ENCODE data around the gene THAP10. TPM values are rescaled to one million over a fixed set of nuclear protein-coding genes. Genes with fewer than 3 reads are reported as not detected.

The THAP10 gene
- total RNA-seq, 1 experiment from 2014 or later = 2.5 TPM

GRCh38 chr15:70892912-70893560, 803 bp upstream of the THAP10 start:
- H3K4me2 ChIP-seq (ENCODE audit: insufficient read depth, insufficient read length, low read length) = peak overlapping the region; percentile 62
- H3K9me3 Mint-ChIP-seq = no peaks in the 10 kb centered on the region; a peak in 1 of 5 replicates
- no peak overlapping the region for H4K5ac ChIP-seq (ENCODE audit: insufficient read length, low read depth, low read length)
- no peak overlapping the region for H3T11ph ChIP-seq (ENCODE audit: low read length)
- H3K4me3 Mint-ChIP-seq = peak overlapping the region; percentile 87 to 99
- H2BK120ac ChIP-seq (ENCODE audit: low read depth, low read length, poor library complexity, severe bottlenecking) = no peak overlapping the region
- no peak overlapping the region for H3K23ac ChIP-seq (ENCODE audit: insufficient read length, low read depth, low read length)
- no peak overlapping the region for H3K14ac ChIP-seq (ENCODE audit: insufficient read depth, low read length)
- H3K27me3 Mint-ChIP-seq (ENCODE audit: low read depth) = no peaks in the 10 kb centered on the region; the same call in 1 of the 2 replicates
- no peak overlapping the region for H3K18ac ChIP-seq (ENCODE audit: insufficient read length, low read depth, low read length)
- no peak overlapping the region for H3K4ac ChIP-seq (ENCODE audit: low read depth, low read length)
- H3K36me3 Mint-ChIP-seq (ENCODE audit: insufficient read depth in 1 of 3, low read depth in 3 of 3) = peaks cover 0 to 2% (median 0%) of the 10 kb centered on the region in 3 experiments; a peak in 1 of 7 replicates
- no peak overlapping the region for H2BK5ac ChIP-seq (ENCODE audit: insufficient read length, low read length)
- DNase-seq = no peak
- no peak overlapping the region for H3K56ac ChIP-seq (ENCODE audit: insufficient read length, low read depth, low read length)
- H4K91ac ChIP-seq (ENCODE audit: insufficient read length, low read depth, low read length) = no peak overlapping the region
- H2AK5ac ChIP-seq (ENCODE audit: insufficient read length, low read length) = no peak overlapping the region
- H3K79me2 ChIP-seq (ENCODE audit: insufficient read depth, low read length) = no peaks in the 10 kb centered on the region
- H3K4me1 Mint-ChIP-seq = peaks cover 16 to 20% of the 10 kb centered on the region in 2 experiments
- no peak overlapping the region for H2BK15ac ChIP-seq (ENCODE audit: low read depth, low read length)
- H2BK12ac ChIP-seq (ENCODE audit: insufficient read length, low read depth, low read length) = no peak overlapping the region
- WGBS (ENCODE audit: extremely low coverage, insufficient read length, low lambda C conversion rate) = no CpG with 5 or more reads among the region's 10 CpGs
- TF ChIP-seq CTCF (conservative IDR thresholded peaks at IDR 0.05) = peak; percentile 30; the same call in 2 of the 3 replicates
- no peak overlapping the region for H2BK20ac ChIP-seq (ENCODE audit: low read depth, low read length, poor library complexity, severe bottlenecking)
- no peaks in the 10 kb centered on the region for H3K79me1 ChIP-seq (ENCODE audit: insufficient read depth, low read depth, low read length, poor library complexity, severe bottlenecking)
- no peak overlapping the region for H3K27ac ChIP-seq (ENCODE audit: insufficient read length, low read depth, low read length)
- H2AFZ ChIP-seq (ENCODE audit: low read length) = peak overlapping the region; percentile 7
- H4K8ac ChIP-seq (replicated peaks; ENCODE audit: insufficient read length, low read depth, low read length) = no peak overlapping the region
- H3K4me1 ChIP-seq (ENCODE audit: insufficient read depth, low read length) = peaks cover 6% of the 10 kb centered on the region; the same call in 1 of the 2 replicates
- H3K27ac Mint-ChIP-seq = peak overlapping the region in 2 of 3 experiments; percentile 99; a peak in 5 of 7 replicates
- H3K27me3 ChIP-seq (ENCODE audit: insufficient read depth, low read length) = no peaks in the 10 kb centered on the region; the same call in 1 of the 2 replicates
- H3K23me2 ChIP-seq (ENCODE audit: insufficient read length, low read depth, low read length, poor library complexity, severe bottlenecking) = peaks cover 8% of the 10 kb centered on the region
- H3K9me3 ChIP-seq (ENCODE audit: control insufficient read depth, low read depth, low read length) = no peaks in the 10 kb centered on the region
- H3K9ac ChIP-seq (ENCODE audit: extremely low read depth, insufficient read length, low read length) = no peak overlapping the region
- no peaks in the 10 kb centered on the region for H4K20me1 ChIP-seq (ENCODE audit: control insufficient read depth, insufficient read depth, insufficient read length)

All from H9 (cell line).